Natural killer cell (primary cell): ENCODE data around the gene MLLT1. TPM values are rescaled to one million over a fixed set of nuclear protein-coding genes. Genes with fewer than 3 reads are reported as not detected.
"Not testable (repeated sequence)": the region's sequence is repeated elsewhere in the genome, so short reads cannot be mapped to it uniquely, and the experiment has no call there.

Experiments
- ATAC-seq, 3 donors: fragments of 150-1000 bp in 2 of 3; fragments of 200-7000 bp in 1 of 3; cut with Tn5 transposase; 1 replicate in 1 of 3; 2 replicates in 2 of 3; pipeline ENCODE4 v1.10.0; 2021; ENCODE audit warnings: mild to moderate bottlenecking in 2 of 3, moderate library complexity in 2 of 3
- DNase-seq, 2 donors: peaks; one replicate each; pipeline versions ENCODE4 v3.0.0 to v3.0.0-alpha.2; 2013 to 2021; ENCODE audit warnings: mixed read lengths in 1 of 2
- H3K27ac ChIP-seq: one replicate; pipeline ENCODE4 v1.5.1; 2013; ENCODE audit warnings: mild to moderate bottlenecking, low read length
- H3K27me3 ChIP-seq: one replicate; pipeline ENCODE4 v1.6.1; 2013; ENCODE audit warnings: low read length; ENCODE audit not compliant: control insufficient read depth, insufficient read depth
- H3K36me3 ChIP-seq: one replicate; pipeline ENCODE4 v1.6.1; 2013; ENCODE audit warnings: low read length; ENCODE audit not compliant: control insufficient read depth, insufficient read depth
- H3K4me1 ChIP-seq: one replicate; pipeline ENCODE4 v1.6.1; 2013; ENCODE audit warnings: low read length; ENCODE audit not compliant: control insufficient read depth, insufficient read depth
- H3K4me3 ChIP-seq: one replicate; pipeline ENCODE4 v1.5.1; 2013; ENCODE audit warnings: low read length
- H3K9me3 ChIP-seq: one replicate; pipeline ENCODE4 v1.6.1; 2013; ENCODE audit warnings: low read length; ENCODE audit not compliant: control insufficient read depth, insufficient read depth
- H3K27ac Mint-ChIP-seq, 2 donors: one replicate each; pipeline ENCODE4 v1.8.0; 2022; ENCODE audit warnings: mild to moderate bottlenecking in 2 of 2, mixed read lengths in 2 of 2, moderate library complexity in 1 of 2
- H3K27me3 Mint-ChIP-seq, 2 donors: one replicate each; pipeline ENCODE4 v1.8.0; 2022; ENCODE audit warnings: low read depth in 2 of 2, mixed read lengths in 2 of 2
- H3K36me3 Mint-ChIP-seq: one replicate; pipeline ENCODE4 v1.8.0; 2022; ENCODE audit warnings: mixed read lengths
- H3K4me1 Mint-ChIP-seq, 2 donors: one replicate each; pipeline ENCODE4 v1.8.0; 2022; ENCODE audit warnings: mixed read lengths in 2 of 2
- H3K4me3 Mint-ChIP-seq: one replicate; pipeline ENCODE4 v1.8.0; 2022; ENCODE audit warnings: mild to moderate bottlenecking, moderate library complexity, mixed read lengths
- H3K9me3 Mint-ChIP-seq, 2 donors: one replicate each; pipeline ENCODE4 v1.8.0; 2022; ENCODE audit warnings: mixed read lengths in 2 of 2
- WGBS: methylation state at CpG from one replicate; pipeline ENCODE4 v1.1.7; 2013; ENCODE audit warnings: missing lambda C conversion rate; ENCODE audit not compliant: insufficient coverage; 5-methylcytosine and 5-hydroxymethylcytosine counted together
- intact Hi-C: fragments of 100-400 bp; cut with micrococcal nuclease; formaldehyde crosslinking; loops from one replicate; pipeline ENCODE4 v1.14.2; 2022
- total RNA-seq, 4 donors: library from RNA; stranded (reverse); fragments of 120-200 nt in 1 of 4; gene quantifications; one replicate each; pipeline versions ENCODE4 v1.2.3 to v1.2.4, GENCODE V29; 2013 to 2022
- TF ChIP-seq, protein P1 (sequence below): fragments of 200-600 bp; IDR thresholded peaks from one replicate; pipeline ENCODE4 v1.8.0; 2022; ENCODE audit warnings: antibody characterized with exemption

Gene MLLT1
- total RNA-seq, 3 donors from 2014 or later (not counting 1 experiment from before 2014, with no cell fraction given) = 30.2 to 43.8 (median 36.6) TPM

- no peaks in the 10 kb centered on the region for H3K36me3 Mint-ChIP-seq
- DNase-seq = no peak
- no peaks in the 10 kb centered on the region for H3K9me3 Mint-ChIP-seq
- Histone ChIP-seq H3K9me3 (no peaks in the 10 kb centered on the region), H3K4me3 (no peak overlapping the region), H3K27ac (no peak overlapping the region), H3K36me3 (no peaks in the 10 kb centered on the region), H3K4me1 (no peaks in the 10 kb centered on the region), H3K27me3 (no peaks in the 10 kb centered on the region)
- H3K27me3 Mint-ChIP-seq = peaks cover 7 to 12% of the 10 kb centered on the region in 2 donors
- H3K27ac Mint-ChIP-seq = no peak overlapping the region
- H3K4me1 Mint-ChIP-seq = no peaks in the 10 kb centered on the region
- no peak overlapping the region for H3K4me3 Mint-ChIP-seq
- no peak for ATAC-seq
- TF ChIP-seq, protein P1, sequence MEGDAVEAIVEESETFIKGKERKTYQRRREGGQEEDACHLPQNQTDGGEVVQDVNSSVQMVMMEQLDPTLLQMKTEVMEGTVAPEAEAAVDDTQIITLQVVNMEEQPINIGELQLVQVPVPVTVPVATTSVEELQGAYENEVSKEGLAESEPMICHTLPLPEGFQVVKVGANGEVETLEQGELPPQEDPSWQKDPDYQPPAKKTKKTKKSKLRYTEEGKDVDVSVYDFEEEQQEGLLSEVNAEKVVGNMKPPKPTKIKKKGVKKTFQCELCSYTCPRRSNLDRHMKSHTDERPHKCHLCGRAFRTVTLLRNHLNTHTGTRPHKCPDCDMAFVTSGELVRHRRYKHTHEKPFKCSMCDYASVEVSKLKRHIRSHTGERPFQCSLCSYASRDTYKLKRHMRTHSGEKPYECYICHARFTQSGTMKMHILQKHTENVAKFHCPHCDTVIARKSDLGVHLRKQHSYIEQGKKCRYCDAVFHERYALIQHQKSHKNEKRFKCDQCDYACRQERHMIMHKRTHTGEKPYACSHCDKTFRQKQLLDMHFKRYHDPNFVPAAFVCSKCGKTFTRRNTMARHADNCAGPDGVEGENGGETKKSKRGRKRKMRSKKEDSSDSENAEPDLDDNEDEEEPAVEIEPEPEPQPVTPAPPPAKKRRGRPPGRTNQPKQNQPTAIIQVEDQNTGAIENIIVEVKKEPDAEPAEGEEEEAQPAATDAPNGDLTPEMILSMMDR = no peak
- 46% methylated on average over 2 of the region's 3 CpGs for WGBS
- intact Hi-C loops = no loop called here
These were observed 42.5 kb upstream of the MLLT1 start for GRCh38 chr19:6322284-6322683.

- intact Hi-C loops = no loop called here
These were observed 39.6 kb upstream of the MLLT1 start for GRCh38 chr19:6319376-6319775.

GRCh38 chr19:6318772-6319171 lies 39.0 kb upstream of the MLLT1 start:
- intact Hi-C loops = no loop called here
- Mint-ChIP-seq H3K27ac (no peak overlapping the region), H3K27me3 (peaks cover 5 to 7% of the 10 kb centered on the region in 2 donors), H3K36me3 (no peaks in the 10 kb centered on the region), H3K9me3 (no peaks in the 10 kb centered on the region), H3K4me3 (no peak overlapping the region), H3K4me1 (no peaks in the 10 kb centered on the region)
- no peak for ATAC-seq
- no peak overlapping the region for H3K27ac ChIP-seq
- no peak overlapping the region for H3K4me3 ChIP-seq
- no peaks in the 10 kb centered on the region for H3K36me3 ChIP-seq
- no peaks in the 10 kb centered on the region for H3K4me1 ChIP-seq
- TF ChIP-seq, protein P1 = no peak
- no peaks in the 10 kb centered on the region for H3K27me3 ChIP-seq
- WGBS = 80% methylated on average over 4 of the region's 5 CpGs
- no peaks in the 10 kb centered on the region for H3K9me3 ChIP-seq
- no peak for DNase-seq

More at GRCh38 chr19:6319376-6319775, 39.6 kb upstream of the MLLT1 start:
- DNase-seq (no peak), ATAC-seq (no peak)
- Histone ChIP-seq H3K27me3 (no peaks in the 10 kb centered on the region), H3K4me1 (no peaks in the 10 kb centered on the region), H3K9me3 (no peaks in the 10 kb centered on the region), H3K36me3 (no peaks in the 10 kb centered on the region), H3K4me3 (no peak overlapping the region), H3K27ac (no peak overlapping the region)
- Mint-ChIP-seq H3K27ac (no peak overlapping the region), H3K9me3 (no peaks in the 10 kb centered on the region), H3K36me3 (no peaks in the 10 kb centered on the region), H3K4me1 (no peaks in the 10 kb centered on the region), H3K27me3 (peaks cover 5 to 7% of the 10 kb centered on the region in 2 donors), H3K4me3 (no peak overlapping the region)
- TF ChIP-seq, protein P1 = no peak
- WGBS = 46% methylated on average over 4 of the region's 4 CpGs

- 84% methylated on average over 5 of the region's 5 CpGs for WGBS
- not testable (repeated sequence) for DNase-seq
These were observed 35.9 kb upstream of the MLLT1 start for GRCh38 chr19:6315646-6316045.

More at GRCh38 chr19:6315646-6316045, 35.9 kb upstream of the MLLT1 start:
- H3K27ac ChIP-seq, H3K4me3 ChIP-seq, H3K27ac Mint-ChIP-seq, H3K36me3 Mint-ChIP-seq, H3K4me3 Mint-ChIP-seq, H3K36me3 ChIP-seq, H3K9me3 Mint-ChIP-seq, ATAC-seq, H3K4me1 Mint-ChIP-seq, H3K27me3 ChIP-seq, H3K9me3 ChIP-seq, H3K4me1 ChIP-seq, H3K27me3 Mint-ChIP-seq, intact Hi-C loops: not testable (repeated sequence)
